Dendritic cell treated with granulocyte-macrophage colony-stimulating factor and Interleukin-4, amounts not matched to agents 40 ng/mL and 50 ng/mL, for 4 days (primary cell): ENCODE data around the gene NAP1L4.

Source experiments
- H3K27ac Mint-ChIP-seq: one replicate; pipeline ENCODE4 v1.8.0; 2022; ENCODE audit warnings: mild to moderate bottlenecking, mixed read lengths
- H3K27me3 Mint-ChIP-seq: one replicate; pipeline ENCODE4 v1.8.0; 2022; ENCODE audit warnings: mild to moderate bottlenecking, mixed read lengths
- H3K36me3 Mint-ChIP-seq: one replicate; pipeline ENCODE4 v1.8.0; 2022; ENCODE audit warnings: low read depth, mixed read lengths
- H3K4me1 Mint-ChIP-seq: one replicate; pipeline ENCODE4 v1.8.0; 2022; ENCODE audit warnings: low read depth, mixed read lengths
- H3K4me3 Mint-ChIP-seq: one replicate; pipeline ENCODE4 v1.8.0; 2022; ENCODE audit warnings: mild to moderate bottlenecking, moderate library complexity, mixed read lengths
- H3K9me3 Mint-ChIP-seq: one replicate; pipeline ENCODE4 v1.8.0; 2022; ENCODE audit warnings: mixed read lengths
- intact Hi-C: fragments of 100-400 bp; cut with micrococcal nuclease; formaldehyde crosslinking; loops from one replicate; pipeline ENCODE4 v1.15.0; 2022

NAP1L4 gene

GRCh38 chr11:3018596-3018995 lies 26.5 kb upstream of the NAP1L4 start:
- H3K4me1 Mint-ChIP-seq, result peaks cover 32% of the 10 kb centered on the region
- no peaks in the 10 kb centered on the region for H3K9me3 Mint-ChIP-seq
- H3K27ac Mint-ChIP-seq, result no peak overlapping the region
- no peaks in the 10 kb centered on the region for H3K27me3 Mint-ChIP-seq
- peaks cover 82% of the 10 kb centered on the region for H3K36me3 Mint-ChIP-seq
- intact Hi-C loops, result no loop called here
- no peak overlapping the region for H3K4me3 Mint-ChIP-seq

GRCh38 chr11:3016861-3017260 lies 24.7 kb upstream of the NAP1L4 start:
- Mint-ChIP-seq H3K9me3 (no peaks in the 10 kb centered on the region), H3K27ac (no peak overlapping the region), H3K27me3 (no peaks in the 10 kb centered on the region), H3K4me3 (no peak overlapping the region), H3K36me3 (peaks cover 94% of the 10 kb centered on the region), H3K4me1 (peaks cover 15% of the 10 kb centered on the region)
- intact Hi-C loops, result no loop called here

GRCh38 chr11:3015796-3016195 lies 23.7 kb upstream of the NAP1L4 start:
- Mint-ChIP-seq H3K27ac (no peak overlapping the region), H3K4me3 (no peak overlapping the region), H3K4me1 (peaks cover 4% of the 10 kb centered on the region), H3K36me3 (peaks cover 100% of the 10 kb centered on the region), H3K27me3 (no peaks in the 10 kb centered on the region), H3K9me3 (no peaks in the 10 kb centered on the region)
- intact Hi-C loops, result no loop called here

GRCh38 chr11:3014943-3015342 lies 22.8 kb upstream of the NAP1L4 start:
- Mint-ChIP-seq H3K27ac (no peak overlapping the region), H3K4me1 (no peaks in the 10 kb centered on the region), H3K27me3 (no peaks in the 10 kb centered on the region), H3K4me3 (no peak overlapping the region), H3K9me3 (no peaks in the 10 kb centered on the region), H3K36me3 (peaks cover 100% of the 10 kb centered on the region)
- intact Hi-C loops, result no loop called here

GRCh38 chr11:3014057-3014938 lies 22.2 kb upstream of the NAP1L4 start:
- intact Hi-C loops, result no loop called here
- Mint-ChIP-seq H3K4me1 (no peaks in the 10 kb centered on the region), H3K27me3 (no peaks in the 10 kb centered on the region), H3K4me3 (no peak overlapping the region), H3K9me3 (no peaks in the 10 kb centered on the region), H3K27ac (no peak overlapping the region), H3K36me3 (peaks cover 100% of the 10 kb centered on the region)

- H3K27me3 Mint-ChIP-seq, result no peaks in the 10 kb centered on the region
- H3K9me3 Mint-ChIP-seq, result no peaks in the 10 kb centered on the region
- H3K4me1 Mint-ChIP-seq, result no peaks in the 10 kb centered on the region
- H3K4me3 Mint-ChIP-seq, result no peak overlapping the region
- no peak overlapping the region for H3K27ac Mint-ChIP-seq
- peaks cover 100% of the 10 kb centered on the region for H3K36me3 Mint-ChIP-seq
- intact Hi-C loops, result no loop called here
Measured at GRCh38 chr11:3011891-3012885, 20.1 kb upstream of the NAP1L4 start.

- Mint-ChIP-seq H3K36me3 (peaks cover 100% of the 10 kb centered on the region), H3K27ac (no peak overlapping the region)
- intact Hi-C loops, result no loop called here
Measured at GRCh38 chr11:3010521-3011275, 18.6 kb upstream of the NAP1L4 start.

GRCh38 chr11:3010004-3010403 lies 17.9 kb upstream of the NAP1L4 start:
- intact Hi-C loops, result no loop called here
- Mint-ChIP-seq H3K4me1 (no peaks in the 10 kb centered on the region), H3K36me3 (peaks cover 100% of the 10 kb centered on the region), H3K4me3 (no peak overlapping the region), H3K9me3 (no peaks in the 10 kb centered on the region), H3K27ac (no peak overlapping the region), H3K27me3 (no peaks in the 10 kb centered on the region)

More at GRCh38 chr11:3010521-3011275, 18.6 kb upstream of the NAP1L4 start:
- no peaks in the 10 kb centered on the region for H3K9me3 Mint-ChIP-seq
- H3K4me1 Mint-ChIP-seq, result no peaks in the 10 kb centered on the region
- no peaks in the 10 kb centered on the region for H3K27me3 Mint-ChIP-seq
- no peak overlapping the region for H3K4me3 Mint-ChIP-seq

GRCh38 chr11:3009481-3009880 lies 17.4 kb upstream of the NAP1L4 start:
- H3K4me1 Mint-ChIP-seq, result no peaks in the 10 kb centered on the region
- no peak overlapping the region for H3K27ac Mint-ChIP-seq
- H3K9me3 Mint-ChIP-seq, result no peaks in the 10 kb centered on the region
- intact Hi-C loops, result no loop called here
- H3K27me3 Mint-ChIP-seq, result no peaks in the 10 kb centered on the region
- peaks cover 100% of the 10 kb centered on the region for H3K36me3 Mint-ChIP-seq
- H3K4me3 Mint-ChIP-seq, result no peak overlapping the region

GRCh38 chr11:3008746-3009336 lies 16.7 kb upstream of the NAP1L4 start:
- Mint-ChIP-seq H3K4me3 (no peak overlapping the region), H3K36me3 (peaks cover 100% of the 10 kb centered on the region), H3K4me1 (no peaks in the 10 kb centered on the region), H3K27me3 (no peaks in the 10 kb centered on the region), H3K9me3 (no peaks in the 10 kb centered on the region), H3K27ac (no peak overlapping the region)
- intact Hi-C loops, result no loop called here

GRCh38 chr11:3007404-3008010 lies 15.4 kb upstream of the NAP1L4 start:
- peaks cover 12% of the 10 kb centered on the region for H3K4me1 Mint-ChIP-seq
- no peak overlapping the region for H3K4me3 Mint-ChIP-seq
- no peak overlapping the region for H3K27ac Mint-ChIP-seq
- H3K9me3 Mint-ChIP-seq, result no peaks in the 10 kb centered on the region
- no peaks in the 10 kb centered on the region for H3K27me3 Mint-ChIP-seq
- peaks cover 100% of the 10 kb centered on the region for H3K36me3 Mint-ChIP-seq
- intact Hi-C loops, result no loop called here

- peaks cover 16% of the 10 kb centered on the region for H3K4me1 Mint-ChIP-seq
- intact Hi-C loops, result no loop called here
- H3K36me3 Mint-ChIP-seq, result peaks cover 100% of the 10 kb centered on the region
- H3K27ac Mint-ChIP-seq, result no peak overlapping the region
- no peaks in the 10 kb centered on the region for H3K9me3 Mint-ChIP-seq
- H3K4me3 Mint-ChIP-seq, result no peak overlapping the region
- H3K27me3 Mint-ChIP-seq, result no peaks in the 10 kb centered on the region
Measured at GRCh38 chr11:3006505-3007260, 14.6 kb upstream of the NAP1L4 start.
